SK-N-SH treated with all-trans-retinoic acid at 6 μM for 48 hours (cell line): ENCODE data around the gene TAGLN2.

Source experiments
- ATAC-seq: fragments of 200-7000 bp; cut with Tn5 transposase; 3 replicates; pipeline ENCODE4 v1.9.1; 2020; ENCODE audit warnings: mild to moderate bottlenecking, moderate library complexity
- ARNTL ChIP-seq: fragments of 450-650 bp; formaldehyde crosslinking; IDR thresholded peaks from 2 replicates; pipeline ENCODE4 v1.5.0; 2020; ENCODE audit warnings: low read depth, mild to moderate bottlenecking, moderate library complexity, borderline replicate concordance
- CSDC2 ChIP-seq: fragments of 250-450 bp; sonication (Bioruptor Pico); IDR thresholded peaks from 2 replicates; pipeline ENCODE4 v1.5.0; 2020; ENCODE audit warnings: mild to moderate bottlenecking, moderate library complexity
- ESRRG ChIP-seq: fragments of 250-450 bp; sonication (Bioruptor Pico); IDR thresholded peaks from 2 replicates; pipeline ENCODE4 v1.6.1; 2021; ENCODE audit warnings: mild to moderate bottlenecking
- GLIS3 ChIP-seq: fragments of 250-450 bp; sonication (Bioruptor Pico); IDR thresholded peaks from 2 replicates; pipeline ENCODE4 v1.5.0; 2020; ENCODE audit warnings: mild to moderate bottlenecking, moderate library complexity
- ISL1 ChIP-seq: fragments of 250-450 bp; sonication (Bioruptor Pico); IDR thresholded peaks from 2 replicates; pipeline ENCODE4 v2.1.2; 2022; ENCODE audit warnings: mild to moderate bottlenecking, moderate library complexity
- OSR1 ChIP-seq: fragments of 250-450 bp; sonication (Bioruptor Pico); IDR thresholded peaks from 2 replicates; pipeline ENCODE4 v1.8.0; 2022; ENCODE audit warnings: moderate library complexity, mild to moderate bottlenecking, inconsistent platforms
- PPARA ChIP-seq: fragments of 250-450 bp; sonication (Bioruptor Pico); IDR thresholded peaks from 2 replicates; pipeline ENCODE4 v1.5.0; 2020; ENCODE audit warnings: mild to moderate bottlenecking, borderline replicate concordance
- RARB ChIP-seq: fragments of 250-450 bp; sonication (Bioruptor Pico); IDR thresholded peaks from 2 replicates; pipeline ENCODE4 v1.8.0; 2021; ENCODE audit warnings: mild to moderate bottlenecking, moderate library complexity
- SNAI2 ChIP-seq: fragments of 250-450 bp; sonication (Bioruptor Pico); IDR thresholded peaks from 2 replicates; pipeline ENCODE4 v1.5.0; 2020; ENCODE audit warnings: mild to moderate bottlenecking, moderate library complexity
- TCF4 ChIP-seq: fragments of 250-450 bp; sonication (Bioruptor Pico); IDR thresholded peaks from 2 replicates; pipeline ENCODE4 v1.8.0; 2021; ENCODE audit warnings: mild to moderate bottlenecking, moderate library complexity, borderline replicate concordance
- TOX ChIP-seq: fragments of 250-450 bp; sonication (Bioruptor Pico); IDR thresholded peaks from 2 replicates; pipeline ENCODE4 v1.8.0; 2021; ENCODE audit warnings: mild to moderate bottlenecking, moderate library complexity, borderline replicate concordance
- ZC3H10 ChIP-seq: fragments of 250-450 bp; sonication (Bioruptor Pico); IDR thresholded peaks from 2 replicates; pipeline ENCODE4 v1.5.1; 2021; ENCODE audit warnings: mild to moderate bottlenecking, moderate library complexity
- ZFP3 ChIP-seq: fragments of 250-450 bp; sonication (Bioruptor Pico); IDR thresholded peaks from 2 replicates; pipeline ENCODE4 v1.5.0; 2020; ENCODE audit warnings: mild to moderate bottlenecking, moderate library complexity
- ZFP30 ChIP-seq: fragments of 450-650 bp; formaldehyde crosslinking; IDR thresholded peaks from 2 replicates; pipeline ENCODE4 v1.5.0; 2022; ENCODE audit warnings: mild to moderate bottlenecking, moderate library complexity
- ZNF565 ChIP-seq: fragments of 450-650 bp; formaldehyde crosslinking; conservative IDR thresholded peaks from 2 replicates; pipeline ENCODE4 v1.5.0; 2020; ENCODE audit warnings: low read depth, mild to moderate bottlenecking, moderate library complexity
- ZNF70 ChIP-seq: fragments of 450-650 bp; formaldehyde crosslinking; IDR thresholded peaks from 2 replicates; pipeline ENCODE4 v1.5.0; 2020; ENCODE audit warnings: mild to moderate bottlenecking, moderate library complexity
- ZNF8 ChIP-seq: fragments of 450-650 bp; formaldehyde crosslinking; IDR thresholded peaks from 2 replicates; pipeline ENCODE4 v1.5.0; 2020; ENCODE audit warnings: mild to moderate bottlenecking, moderate library complexity
- TF ChIP-seq, protein P1 (sequence below): fragments of 250-450 bp; sonication (Bioruptor Pico); IDR thresholded peaks from 2 replicates; pipeline ENCODE4 v1.8.0; 2020; ENCODE audit warnings: mild to moderate bottlenecking, moderate library complexity, borderline replicate concordance
- TF ChIP-seq, protein P2 (sequence below): fragments of 250-450 bp; sonication (Bioruptor Pico); IDR thresholded peaks from 2 replicates; pipeline ENCODE4 v1.5.1; 2020; ENCODE audit warnings: low read depth, mild to moderate bottlenecking, moderate library complexity
- TF ChIP-seq, protein P3 (sequence below): fragments of 250-450 bp; sonication (Bioruptor Pico); IDR thresholded peaks from 2 replicates; pipeline ENCODE4 v1.5.1; 2021; ENCODE audit warnings: mild to moderate bottlenecking, moderate library complexity

TAGLN2 gene

DNA sequence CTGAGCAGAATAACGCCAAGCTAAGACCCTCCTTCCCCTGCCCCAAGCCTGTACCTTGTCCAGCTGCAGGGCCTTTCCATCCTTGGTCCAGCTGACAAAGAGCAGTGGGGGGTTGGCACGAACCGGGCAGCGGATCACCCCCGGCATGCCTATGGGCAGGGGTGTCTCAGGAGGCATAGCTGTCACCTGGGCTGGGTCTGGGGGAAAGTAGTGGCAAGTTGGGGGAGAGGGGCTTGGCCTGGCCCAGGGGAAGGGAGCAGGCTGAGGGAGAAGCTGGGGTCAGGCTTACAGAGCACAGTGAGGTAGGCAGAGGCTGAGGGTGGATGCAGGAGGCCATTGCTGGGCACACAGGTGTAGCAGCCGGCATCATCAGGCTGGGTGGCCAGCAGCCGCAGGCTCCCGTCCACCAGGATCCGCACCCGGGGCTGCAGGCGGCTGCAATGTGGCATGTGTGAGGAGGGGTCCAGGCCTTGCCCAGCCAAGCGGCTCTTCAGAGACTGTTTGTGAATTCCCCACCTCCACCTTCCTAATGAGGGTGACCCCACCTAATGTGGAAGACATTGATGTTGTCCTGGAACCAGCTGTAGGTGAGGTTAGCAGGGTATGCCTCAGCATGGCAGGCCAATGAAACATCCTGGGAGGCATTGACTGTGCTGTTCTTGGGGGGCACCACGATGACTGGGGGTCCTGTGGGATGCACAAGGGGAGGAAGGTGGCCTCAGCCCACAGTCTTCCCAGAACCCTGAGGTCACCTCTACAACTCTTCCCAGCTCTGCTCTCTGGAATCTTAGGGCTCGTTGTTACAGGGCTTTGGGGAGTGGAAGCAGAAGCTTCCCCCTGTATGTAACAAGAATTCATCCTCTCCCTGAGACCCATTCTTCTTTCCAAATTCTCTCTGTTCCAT, 9.1 kb upstream of the TAGLN2 start:
- no peak for ATAC-seq
- TF ChIP-seq CSDC2 (no peak), ZNF70 (CRISPR knock-in tag) (no peak), ZNF565 (CRISPR knock-in tag) (no peak), ZFP3 (CRISPR knock-in tag) (no peak), PPARA (CRISPR knock-in tag) (no peak)

DNA sequence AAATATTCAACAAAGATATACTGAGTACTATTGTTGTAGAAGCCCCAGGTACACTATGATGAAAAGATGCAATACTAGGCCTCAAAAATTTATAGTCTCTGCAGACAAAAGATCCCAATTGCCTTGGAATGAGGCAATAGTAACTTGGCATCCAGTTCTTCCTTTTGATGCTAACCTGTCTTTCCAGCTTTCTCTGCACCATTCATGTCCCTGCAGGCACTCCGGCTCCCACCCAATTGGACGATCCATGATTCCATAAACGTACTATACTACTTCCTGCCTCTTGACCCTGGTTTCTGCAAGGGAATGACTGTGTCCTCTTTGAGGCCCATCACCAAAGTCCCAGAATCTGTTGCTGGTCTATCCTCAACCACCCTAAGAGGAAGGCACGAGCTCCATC, 8.0 kb upstream of the TAGLN2 start:
- TF ChIP-seq TCF4 (no peak), RARB (CRISPR knock-in tag) (no peak), GLIS3 (no peak), ZC3H10 (no peak), ZNF8 (CRISPR knock-in tag) (no peak), ISL1 (CRISPR knock-in tag) (no peak)
- TF ChIP-seq, protein P1, sequence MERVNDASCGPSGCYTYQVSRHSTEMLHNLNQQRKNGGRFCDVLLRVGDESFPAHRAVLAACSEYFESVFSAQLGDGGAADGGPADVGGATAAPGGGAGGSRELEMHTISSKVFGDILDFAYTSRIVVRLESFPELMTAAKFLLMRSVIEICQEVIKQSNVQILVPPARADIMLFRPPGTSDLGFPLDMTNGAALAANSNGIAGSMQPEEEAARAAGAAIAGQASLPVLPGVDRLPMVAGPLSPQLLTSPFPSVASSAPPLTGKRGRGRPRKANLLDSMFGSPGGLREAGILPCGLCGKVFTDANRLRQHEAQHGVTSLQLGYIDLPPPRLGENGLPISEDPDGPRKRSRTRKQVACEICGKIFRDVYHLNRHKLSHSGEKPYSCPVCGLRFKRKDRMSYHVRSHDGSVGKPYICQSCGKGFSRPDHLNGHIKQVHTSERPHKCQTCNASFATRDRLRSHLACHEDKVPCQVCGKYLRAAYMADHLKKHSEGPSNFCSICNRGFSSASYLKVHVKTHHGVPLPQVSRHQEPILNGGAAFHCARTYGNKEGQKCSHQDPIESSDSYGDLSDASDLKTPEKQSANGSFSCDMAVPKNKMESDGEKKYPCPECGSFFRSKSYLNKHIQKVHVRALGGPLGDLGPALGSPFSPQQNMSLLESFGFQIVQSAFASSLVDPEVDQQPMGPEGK (CRISPR knock-in tag) = no peak
- TF ChIP-seq, protein P2, sequence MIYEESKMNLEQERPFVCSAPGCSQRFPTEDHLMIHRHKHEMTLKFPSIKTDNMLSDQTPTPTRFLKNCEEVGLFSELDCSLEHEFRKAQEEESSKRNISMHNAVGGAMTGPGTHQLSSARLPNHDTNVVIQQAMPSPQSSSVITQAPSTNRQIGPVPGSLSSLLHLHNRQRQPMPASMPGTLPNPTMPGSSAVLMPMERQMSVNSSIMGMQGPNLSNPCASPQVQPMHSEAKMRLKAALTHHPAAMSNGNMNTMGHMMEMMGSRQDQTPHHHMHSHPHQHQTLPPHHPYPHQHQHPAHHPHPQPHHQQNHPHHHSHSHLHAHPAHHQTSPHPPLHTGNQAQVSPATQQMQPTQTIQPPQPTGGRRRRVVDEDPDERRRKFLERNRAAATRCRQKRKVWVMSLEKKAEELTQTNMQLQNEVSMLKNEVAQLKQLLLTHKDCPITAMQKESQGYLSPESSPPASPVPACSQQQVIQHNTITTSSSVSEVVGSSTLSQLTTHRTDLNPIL (CRISPR knock-in tag) = no peak
- TF ChIP-seq, all 23 proteins: peak for 0
- ATAC-seq = no peak

DNA sequence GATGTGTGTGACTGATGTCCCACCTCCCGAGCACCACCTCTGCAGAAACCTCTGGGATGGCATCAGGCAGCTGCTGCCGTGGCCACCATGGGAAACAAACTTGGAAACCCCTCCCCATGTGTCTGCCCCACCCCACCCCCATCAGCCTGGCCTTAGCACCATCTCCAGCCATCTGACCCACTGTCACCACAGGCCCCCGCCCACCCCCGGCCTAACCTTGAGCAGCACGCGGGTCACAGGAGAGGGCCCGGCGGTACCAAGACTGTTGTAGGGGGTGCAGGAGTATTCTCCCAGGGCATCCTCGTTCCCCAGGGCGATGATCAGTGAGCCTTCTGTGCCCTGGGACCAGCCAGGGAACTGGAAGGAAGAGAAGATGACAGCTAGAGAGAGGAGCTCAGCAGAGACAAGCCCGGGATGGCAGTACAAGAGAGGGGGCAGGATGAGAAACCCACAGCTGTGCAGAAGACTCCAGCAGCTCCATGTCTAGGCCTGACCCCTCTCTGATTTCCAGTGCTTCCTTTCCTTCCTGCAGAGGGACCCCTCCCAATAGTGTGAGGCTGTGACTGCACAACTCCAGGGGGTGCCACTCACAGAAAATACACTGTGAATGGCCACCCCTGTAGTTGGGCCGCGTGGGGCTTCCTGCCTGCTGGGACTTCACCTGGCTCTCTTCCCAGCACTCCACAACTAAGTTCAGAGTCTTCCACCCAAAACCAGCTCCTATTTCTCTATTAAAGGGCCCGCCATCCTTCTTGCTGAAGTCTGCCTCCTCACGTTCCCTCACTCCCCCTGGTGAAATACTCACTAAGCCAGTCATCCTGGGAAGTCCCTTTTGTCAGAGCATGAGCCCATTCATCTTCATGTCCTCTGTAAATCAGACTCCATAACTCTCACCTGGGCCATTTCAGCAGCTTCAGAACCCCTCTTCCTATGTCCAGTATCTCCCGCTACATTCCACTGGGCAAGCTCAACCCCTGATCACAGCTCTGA, 7.3 kb upstream of the TAGLN2 start:
- TF ChIP-seq OSR1 (CRISPR knock-in tag) = no peak
- TF ChIP-seq ZNF70 (CRISPR knock-in tag) = no peak
- TF ChIP-seq PPARA (CRISPR knock-in tag) = no peak
- TF ChIP-seq ESRRG (CRISPR knock-in tag) = no peak
- no peak for TF ChIP-seq ZNF565 (CRISPR knock-in tag)
- TF ChIP-seq TOX (CRISPR knock-in tag) = no peak
- TF ChIP-seq SNAI2 (CRISPR knock-in tag) = no peak
- TF ChIP-seq, protein P3, sequence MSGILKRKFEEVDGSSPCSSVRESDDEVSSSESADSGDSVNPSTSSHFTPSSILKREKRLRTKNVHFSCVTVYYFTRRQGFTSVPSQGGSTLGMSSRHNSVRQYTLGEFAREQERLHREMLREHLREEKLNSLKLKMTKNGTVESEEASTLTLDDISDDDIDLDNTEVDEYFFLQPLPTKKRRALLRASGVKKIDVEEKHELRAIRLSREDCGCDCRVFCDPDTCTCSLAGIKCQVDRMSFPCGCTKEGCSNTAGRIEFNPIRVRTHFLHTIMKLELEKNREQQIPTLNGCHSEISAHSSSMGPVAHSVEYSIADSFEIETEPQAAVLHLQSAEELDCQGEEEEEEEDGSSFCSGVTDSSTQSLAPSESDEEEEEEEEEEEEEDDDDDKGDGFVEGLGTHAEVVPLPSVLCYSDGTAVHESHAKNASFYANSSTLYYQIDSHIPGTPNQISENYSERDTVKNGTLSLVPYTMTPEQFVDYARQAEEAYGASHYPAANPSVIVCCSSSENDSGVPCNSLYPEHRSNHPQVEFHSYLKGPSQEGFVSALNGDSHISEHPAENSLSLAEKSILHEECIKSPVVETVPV = no peak
- no peak for TF ChIP-seq ZFP3 (CRISPR knock-in tag)
- no peak for TF ChIP-seq ZC3H10
- TF ChIP-seq ZFP30 (CRISPR knock-in tag) = no peak
- no peak for TF ChIP-seq ARNTL (CRISPR knock-in tag)
- TF ChIP-seq, protein P1 (CRISPR knock-in tag) = no peak
- TF ChIP-seq, protein P2 (CRISPR knock-in tag) = no peak
- no peak for TF ChIP-seq GLIS3
- no peak for ATAC-seq
